Liver (tissue), 9 donors: ENCODE results near the gene EOMES. TPM values are rescaled to one million over a fixed set of nuclear protein-coding genes. Genes with fewer than 3 reads are reported as not detected.

Source experiments
- DNase-seq: peaks from one replicate; pipeline ENCODE4 v3.0.0-alpha.2; 2017; ENCODE audit warnings: low spot score
- H3K27ac ChIP-seq, 2 donors: one replicate each; pipeline ENCODE4 v1.7.0; 2013; ENCODE audit warnings: inconsistent platforms in 2 of 2, low read length in 2 of 2, control low read depth in 1 of 2, low read depth in 1 of 2, mild to moderate bottlenecking in 1 of 2
- H3K27me3 ChIP-seq, 4 donors: one replicate each; pipeline versions ENCODE4 v1.6.1 to v1.7.0; 2013; ENCODE audit warnings: low read length in 3 of 4, inconsistent platforms in 1 of 4, mild to moderate bottlenecking in 1 of 4, moderate library complexity in 1 of 4; ENCODE audit not compliant: control insufficient read depth in 4 of 4, insufficient read depth in 4 of 4
- H3K36me3 ChIP-seq, 4 donors: one replicate each; pipeline versions ENCODE4 v1.6.1 to v1.7.0; 2013; ENCODE audit warnings: low read length in 3 of 4, mild to moderate bottlenecking in 3 of 4, low read depth in 1 of 4, moderate library complexity in 1 of 4; ENCODE audit not compliant: control insufficient read depth in 4 of 4, insufficient read depth in 3 of 4
- H3K4me1 ChIP-seq, 4 donors: one replicate each; pipeline versions ENCODE4 v1.6.1 to v1.7.0; 2013; ENCODE audit warnings: low read length in 3 of 4, mild to moderate bottlenecking in 3 of 4, moderate library complexity in 1 of 4; ENCODE audit not compliant: control insufficient read depth in 4 of 4, insufficient read depth in 4 of 4
- H3K4me3 ChIP-seq, 3 donors: one replicate each; pipeline versions ENCODE4 v1.6.1 to v1.7.0; 2013; ENCODE audit warnings: low read length in 3 of 3, control low read depth in 1 of 3, low read depth in 1 of 3, mild to moderate bottlenecking in 1 of 3
- H3K9ac ChIP-seq, 2 donors: one replicate each; pipeline ENCODE4 v1.7.0; 2013; ENCODE audit warnings: low read length in 2 of 2, mild to moderate bottlenecking in 2 of 2, moderate library complexity in 2 of 2, control low read depth in 1 of 2, low read depth in 1 of 2
- H3K9me3 ChIP-seq, 4 donors: one replicate each; pipeline versions ENCODE4 v1.6.1 to v1.7.0; 2013; ENCODE audit warnings: low read length in 3 of 4; ENCODE audit not compliant: control insufficient read depth in 4 of 4
- ATF3 ChIP-seq: IDR thresholded peaks from 2 replicates; pipeline ENCODE4 v1.6.1; 2016; ENCODE audit warnings: antibody characterized with exemption
- CTCF ChIP-seq: fragments of 150-350 bp; IDR thresholded peaks from 2 replicates; pipeline ENCODE4 v1.5.1; 2017; ENCODE audit warnings: improper control_type of control experiment, low read depth, low read length; ENCODE audit not compliant: missing input control
- EGR1 ChIP-seq, 2 donors: IDR thresholded peaks; 2 replicates each; pipeline ENCODE4 v1.6.1; 2016 to 2018; ENCODE audit warnings: antibody characterized with exemption in 2 of 2, low read depth in 2 of 2
- FOXA1 ChIP-seq: IDR thresholded peaks from 2 replicates; pipeline ENCODE4 v1.6.1; 2016; ENCODE audit warnings: antibody characterized with exemption
- JUND ChIP-seq, 2 donors: IDR thresholded peaks; 2 replicates each; pipeline ENCODE4 v1.6.1; 2016; ENCODE audit warnings: antibody characterized with exemption in 2 of 2
- RXRA ChIP-seq, 2 donors: IDR thresholded peaks; 2 replicates each; pipeline ENCODE4 v1.6.1; 2017 to 2018; ENCODE audit warnings: antibody characterized with exemption in 2 of 2, mild to moderate bottlenecking in 1 of 2
- SP1 ChIP-seq: IDR thresholded peaks from 2 replicates; pipeline ENCODE4 v1.6.1; 2018; ENCODE audit warnings: antibody characterized with exemption, mild to moderate bottlenecking
- TAF1 ChIP-seq: conservative IDR thresholded peaks from 2 replicates; pipeline ENCODE4 v1.6.1; 2016; ENCODE audit warnings: antibody characterized with exemption, mild to moderate bottlenecking
- YY1 ChIP-seq: IDR thresholded peaks from 2 replicates; pipeline ENCODE4 v1.6.1; 2016; ENCODE audit warnings: antibody characterized with exemption, mild to moderate bottlenecking
- WGBS: extraction: QIAGEN DNeasy Blood & Tissue Kit; methylation state at CpG from one replicate; pipeline ENCODE4 v1.1.7; 2013; 5-methylcytosine and 5-hydroxymethylcytosine counted together
- polyA plus RNA-seq, 2 donors: library from polyadenylated mRNA; stranded (reverse) in 1 of 2; unstranded in 1 of 2; fragments of 200-250 nt in 1 of 2; fragments of >200 nt in 1 of 2; fragmentation: Nextera tagmentation in 1 of 2; extraction: Ambion mirVana in 1 of 2; gene quantifications; one replicate each; pipeline versions ENCODE4 v1.2.1 to v1.2.3, GENCODE V29; 2013 to 2015
- total RNA-seq, 2 donors: library from RNA; depleted of rRNA; stranded (reverse); fragments of >200 nt; gene quantifications; one replicate each; pipeline ENCODE4 v1.2.3, GENCODE V29; 2014
- TF ChIP-seq, protein P1 (sequence below): IDR thresholded peaks from 2 replicates; pipeline ENCODE4 v1.6.1; 2016; ENCODE audit warnings: antibody characterized with exemption, mild to moderate bottlenecking
- TF ChIP-seq, protein P2 (sequence below): IDR thresholded peaks from 2 replicates; pipeline ENCODE4 v1.6.1; 2016; ENCODE audit warnings: antibody characterized with exemption
- TF ChIP-seq, protein P3 (sequence below): IDR thresholded peaks from 2 replicates; pipeline ENCODE4 v1.6.1; 2016; ENCODE audit warnings: antibody characterized with exemption
- donor health status: healthy.
- donor health status: healthy.
- donor health status: healthy.
- donor health status: healthy.
- donor health status: healthy.

The EOMES gene
- total and polyA plus RNA-seq, 4 donors, result 0.39 to 0.75 (median 0.59) TPM

DNA sequence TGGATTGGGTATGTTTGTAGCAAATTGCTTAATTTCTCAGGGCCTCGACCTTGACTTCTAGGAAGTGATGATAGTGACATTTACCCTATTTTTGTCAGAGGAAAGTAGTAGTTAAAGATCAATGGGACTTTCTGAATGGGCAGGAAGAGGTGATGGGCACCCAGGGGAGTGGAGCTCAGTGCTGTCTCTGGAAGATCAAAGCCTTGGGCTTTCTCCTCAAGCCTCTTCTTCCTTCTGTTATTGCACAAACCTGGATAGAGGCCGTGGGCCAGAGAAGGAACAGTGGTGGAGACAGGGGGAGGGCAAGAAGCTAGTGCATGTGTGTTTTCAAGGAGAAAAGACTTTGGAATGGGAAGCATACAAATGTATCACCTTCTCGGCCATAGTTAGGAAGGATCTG is 44.9 kb upstream of the EOMES start (continued):
- TF ChIP-seq, protein P1, sequence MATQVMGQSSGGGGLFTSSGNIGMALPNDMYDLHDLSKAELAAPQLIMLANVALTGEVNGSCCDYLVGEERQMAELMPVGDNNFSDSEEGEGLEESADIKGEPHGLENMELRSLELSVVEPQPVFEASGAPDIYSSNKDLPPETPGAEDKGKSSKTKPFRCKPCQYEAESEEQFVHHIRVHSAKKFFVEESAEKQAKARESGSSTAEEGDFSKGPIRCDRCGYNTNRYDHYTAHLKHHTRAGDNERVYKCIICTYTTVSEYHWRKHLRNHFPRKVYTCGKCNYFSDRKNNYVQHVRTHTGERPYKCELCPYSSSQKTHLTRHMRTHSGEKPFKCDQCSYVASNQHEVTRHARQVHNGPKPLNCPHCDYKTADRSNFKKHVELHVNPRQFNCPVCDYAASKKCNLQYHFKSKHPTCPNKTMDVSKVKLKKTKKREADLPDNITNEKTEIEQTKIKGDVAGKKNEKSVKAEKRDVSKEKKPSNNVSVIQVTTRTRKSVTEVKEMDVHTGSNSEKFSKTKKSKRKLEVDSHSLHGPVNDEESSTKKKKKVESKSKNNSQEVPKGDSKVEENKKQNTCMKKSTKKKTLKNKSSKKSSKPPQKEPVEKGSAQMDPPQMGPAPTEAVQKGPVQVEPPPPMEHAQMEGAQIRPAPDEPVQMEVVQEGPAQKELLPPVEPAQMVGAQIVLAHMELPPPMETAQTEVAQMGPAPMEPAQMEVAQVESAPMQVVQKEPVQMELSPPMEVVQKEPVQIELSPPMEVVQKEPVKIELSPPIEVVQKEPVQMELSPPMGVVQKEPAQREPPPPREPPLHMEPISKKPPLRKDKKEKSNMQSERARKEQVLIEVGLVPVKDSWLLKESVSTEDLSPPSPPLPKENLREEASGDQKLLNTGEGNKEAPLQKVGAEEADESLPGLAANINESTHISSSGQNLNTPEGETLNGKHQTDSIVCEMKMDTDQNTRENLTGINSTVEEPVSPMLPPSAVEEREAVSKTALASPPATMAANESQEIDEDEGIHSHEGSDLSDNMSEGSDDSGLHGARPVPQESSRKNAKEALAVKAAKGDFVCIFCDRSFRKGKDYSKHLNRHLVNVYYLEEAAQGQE, result no peak
- no peak for TF ChIP-seq JUND (IDR thresholded peaks at IDR 0.05)

GRCh38 chr3:27758083-27758482 is 36.0 kb upstream of the EOMES start:
- no peak overlapping the region for H3K27ac ChIP-seq

More at GRCh38 chr3:27758083-27758482, 36.0 kb upstream of the EOMES start:
- Histone ChIP-seq H3K9ac (no peak overlapping the region), H3K36me3 (no peaks in the 10 kb centered on the region), H3K27me3 (peaks cover 0 to 6% (median 0%) of the 10 kb centered on the region in 4 donors), H3K9me3 (no peaks in the 10 kb centered on the region), H3K4me3 (no peak overlapping the region), H3K4me1 (no peaks in the 10 kb centered on the region)
- no peak for DNase-seq
- 90% methylated on average over 1 of the region's 1 CpG for WGBS
- no peak for TF ChIP-seq CTCF
- TF ChIP-seq, protein P2, sequence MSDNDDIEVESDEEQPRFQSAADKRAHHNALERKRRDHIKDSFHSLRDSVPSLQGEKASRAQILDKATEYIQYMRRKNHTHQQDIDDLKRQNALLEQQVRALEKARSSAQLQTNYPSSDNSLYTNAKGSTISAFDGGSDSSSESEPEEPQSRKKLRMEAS, result no peak
- no peak for TF ChIP-seq ATF3
- no peak for TF ChIP-seq JUND (IDR thresholded peaks at IDR 0.05)
- TF ChIP-seq SP1, result no peak
- TF ChIP-seq, protein P3, sequence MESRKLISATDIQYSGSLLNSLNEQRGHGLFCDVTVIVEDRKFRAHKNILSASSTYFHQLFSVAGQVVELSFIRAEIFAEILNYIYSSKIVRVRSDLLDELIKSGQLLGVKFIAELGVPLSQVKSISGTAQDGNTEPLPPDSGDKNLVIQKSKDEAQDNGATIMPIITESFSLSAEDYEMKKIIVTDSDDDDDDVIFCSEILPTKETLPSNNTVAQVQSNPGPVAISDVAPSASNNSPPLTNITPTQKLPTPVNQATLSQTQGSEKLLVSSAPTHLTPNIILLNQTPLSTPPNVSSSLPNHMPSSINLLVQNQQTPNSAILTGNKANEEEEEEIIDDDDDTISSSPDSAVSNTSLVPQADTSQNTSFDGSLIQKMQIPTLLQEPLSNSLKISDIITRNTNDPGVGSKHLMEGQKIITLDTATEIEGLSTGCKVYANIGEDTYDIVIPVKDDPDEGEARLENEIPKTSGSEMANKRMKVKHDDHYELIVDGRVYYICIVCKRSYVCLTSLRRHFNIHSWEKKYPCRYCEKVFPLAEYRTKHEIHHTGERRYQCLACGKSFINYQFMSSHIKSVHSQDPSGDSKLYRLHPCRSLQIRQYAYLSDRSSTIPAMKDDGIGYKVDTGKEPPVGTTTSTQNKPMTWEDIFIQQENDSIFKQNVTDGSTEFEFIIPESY, result no peak
- no peak for TF ChIP-seq YY1
- TF ChIP-seq FOXA1, result no peak
- TF ChIP-seq EGR1 (IDR thresholded peaks at IDR 0.05; ENCODE audit: low read depth in 2 of 2), result no peak
- no peak for TF ChIP-seq RXRA (IDR thresholded peaks at IDR 0.05)
- TF ChIP-seq, protein P1, result no peak
- no peak for TF ChIP-seq TAF1
